T-cell (primary cell): Measurements from ENCODE around the gene INSYN2A. TPM values are rescaled to one million over a fixed set of nuclear protein-coding genes. Genes with fewer than 3 reads are reported as not detected.

ENCODE experiments used
- ATAC-seq, 4 experiments: fragments of 200-7000 bp in 3 of 4; fragments of 150-1000 bp in 1 of 4; cut with Tn5 transposase; replicated peaks in 1 of 4; 1 replicate in 3 of 4; 2 replicates in 1 of 4; pipeline ENCODE4 v1.10.0; 2021; ENCODE audit warnings: moderate library complexity in 3 of 4, mild to moderate bottlenecking in 2 of 4, moderate number of reproducible peaks in 1 of 4
- CTCF ChIA-PET, 2 donors: fragments of 300-600 bp; sonication (Branson Sonifier 250); formaldehyde crosslinking; loops; one replicate each; lab custom pipeline; 2022; ENCODE audit warnings: antibody characterized with exemption in 2 of 2; lab: Charles Lee
- POLR2A ChIA-PET, 2 donors: fragments of 300-600 bp; sonication (Branson Sonifier 250); formaldehyde crosslinking; loops; one replicate each; lab custom pipeline; 2022; ENCODE audit warnings: antibody characterized with exemption in 2 of 2; lab: Charles Lee
- DNase-seq, 35 experiments: peaks; one replicate each; pipeline versions ENCODE4 v3.0.0 to v3.0.0-alpha.2; 2013 to 2023
- H3K27ac ChIP-seq: one replicate; pipeline ENCODE4 v1.5.1; 2013; ENCODE audit warnings: low read length
- H3K27me3 ChIP-seq, 2 experiments: replicated peaks in 1 of 2; 1 replicate in 1 of 2; 2 replicates in 1 of 2; pipeline versions ENCODE4 v1.6.1 to v1.7.0; 2013; ENCODE audit warnings: low read length in 1 of 2, mixed read lengths in 1 of 2; ENCODE audit not compliant: control insufficient read depth in 2 of 2, insufficient read depth in 2 of 2; ENCODE audit errors: extremely low read depth in 1 of 2
- H3K36me3 ChIP-seq, 2 donors: 1 replicate in 1 of 2; 2 replicates in 1 of 2; pipeline versions ENCODE4 v1.6.1 to v1.7.0; 2013; ENCODE audit warnings: low read length in 1 of 2; ENCODE audit not compliant: control insufficient read depth in 2 of 2, insufficient read depth in 1 of 2; ENCODE audit errors: extremely low read depth in 1 of 2
- H3K4me1 ChIP-seq, 2 experiments: 1 replicate in 1 of 2; 2 replicates in 1 of 2; pipeline versions ENCODE4 v1.6.1 to v1.7.0; 2013; ENCODE audit warnings: low read length in 2 of 2, mixed read lengths in 1 of 2; ENCODE audit not compliant: insufficient read depth in 2 of 2, control insufficient read depth in 1 of 2; ENCODE audit errors: extremely low read depth in 1 of 2
- H3K4me3 ChIP-seq, 2 donors: 1 replicate in 1 of 2; 2 replicates in 1 of 2; pipeline versions ENCODE4 v1.5.1 to v1.7.0; 2013; ENCODE audit warnings: mild to moderate bottlenecking in 2 of 2, low read length in 1 of 2, moderate library complexity in 1 of 2; ENCODE audit not compliant: control insufficient read depth in 1 of 2; ENCODE audit errors: extremely low read depth in 1 of 2
- H3K9me3 ChIP-seq: 2 replicates; pipeline ENCODE4 v1.7.0; 2013
- H3K27ac Mint-ChIP-seq, 2 donors: one replicate each; pipeline ENCODE4 v1.8.0; 2020 to 2021; ENCODE audit warnings: mild to moderate bottlenecking in 2 of 2, mixed read lengths in 2 of 2
- H3K27me3 Mint-ChIP-seq, 2 donors: one replicate each; pipeline ENCODE4 v1.8.0; 2021 to 2022; ENCODE audit warnings: mixed read lengths in 2 of 2
- H3K36me3 Mint-ChIP-seq: one replicate; pipeline ENCODE4 v1.8.0; 2021; ENCODE audit warnings: mixed read lengths
- H3K4me1 Mint-ChIP-seq, 3 donors: one replicate each; pipeline ENCODE4 v1.8.0; 2020 to 2022; ENCODE audit warnings: mixed read lengths in 3 of 3, mild to moderate bottlenecking in 1 of 3
- H3K4me3 Mint-ChIP-seq, 3 donors: one replicate each; pipeline ENCODE4 v1.8.0; 2020 to 2022; ENCODE audit warnings: mild to moderate bottlenecking in 3 of 3, mixed read lengths in 3 of 3, moderate library complexity in 3 of 3
- H3K9me3 Mint-ChIP-seq, 3 donors: one replicate each; pipeline ENCODE4 v1.8.0; 2020 to 2022; ENCODE audit warnings: mixed read lengths in 3 of 3
- WGBS: methylation state at CpG from one replicate; pipeline ENCODE4 v1.1.5; 2013; ENCODE audit warnings: missing lambda C conversion rate; ENCODE audit not compliant: insufficient coverage; 5-methylcytosine and 5-hydroxymethylcytosine counted together
- total RNA-seq, 35 experiments: library from RNA in 6 of 35; stranded (reverse) in 6 of 35; fragments of 120-200 nt in 1 of 35; gene quantifications; one replicate each; pipeline versions ENCODE4 v1.2.1 to v1.2.4 and lab custom pipeline; 2013 to 2026

The INSYN2A gene
- total RNA-seq, 5 donors from 2014 or later (not counting 1 experiment from before 2014, with no cell fraction given), result not detected

GRCh38 chr10:127179612-127180250 is 16.7 kb downstream of the INSYN2A start:
- no peak overlapping the region for H3K27ac ChIP-seq
- 87% methylated on average over 4 of the region's 6 CpGs for WGBS
- H3K4me3 ChIP-seq, result no peak overlapping the region
- ATAC-seq (no peak), DNase-seq (no peak)
- no peaks in the 10 kb centered on the region for H3K36me3 ChIP-seq
- Mint-ChIP-seq H3K27me3 (peaks cover 0 to 7% of the 10 kb centered on the region in 2 donors), H3K9me3 (peaks cover 0 to 3% (median 0%) of the 10 kb centered on the region in 3 donors), H3K27ac (no peak overlapping the region), H3K4me1 (no peaks in the 10 kb centered on the region), H3K4me3 (no peak overlapping the region), H3K36me3 (no peaks in the 10 kb centered on the region)
- no peaks in the 10 kb centered on the region for H3K4me1 ChIP-seq
- ChIA-PET CTCF (no interaction called here), POLR2A (no interaction called here)
- no peaks in the 10 kb centered on the region for H3K9me3 ChIP-seq
- peaks cover 0 to 2% of the 10 kb centered on the region in 2 experiments for H3K27me3 ChIP-seq

- DNase-seq (no peak), ATAC-seq (no peak)
- Mint-ChIP-seq H3K27me3 (peaks cover 0 to 4% of the 10 kb centered on the region in 2 donors), H3K4me3 (no peak overlapping the region), H3K36me3 (no peaks in the 10 kb centered on the region), H3K27ac (no peak overlapping the region), H3K4me1 (no peaks in the 10 kb centered on the region), H3K9me3 (no peaks in the 10 kb centered on the region)
- H3K9me3 ChIP-seq, result no peaks in the 10 kb centered on the region
- CTCF ChIA-PET, result no interaction called here
- H3K27me3 ChIP-seq, result peaks cover 0 to 2% of the 10 kb centered on the region in 2 experiments
- H3K36me3 ChIP-seq, result no peaks in the 10 kb centered on the region
- H3K4me3 ChIP-seq, result no peak overlapping the region
- POLR2A ChIA-PET, result no interaction called here
- H3K27ac ChIP-seq, result no peak overlapping the region
- no peaks in the 10 kb centered on the region for H3K4me1 ChIP-seq
- 93% methylated on average over 16 of the region's 16 CpGs for WGBS
Measured at GRCh38 chr10:127176649-127177048, 19.7 kb downstream of the INSYN2A start.

- peaks cover 0 to 4% of the 10 kb centered on the region in 2 donors for H3K27me3 Mint-ChIP-seq
- Histone ChIP-seq H3K27me3 (peaks cover 0 to 2% of the 10 kb centered on the region in 2 experiments), H3K27ac (no peak overlapping the region), H3K4me1 (no peaks in the 10 kb centered on the region), H3K36me3 (no peaks in the 10 kb centered on the region), H3K9me3 (no peaks in the 10 kb centered on the region), H3K4me3 (no peak overlapping the region)
- no peak overlapping the region for H3K4me3 Mint-ChIP-seq
- H3K9me3 Mint-ChIP-seq, result no peaks in the 10 kb centered on the region
- H3K36me3 Mint-ChIP-seq, result no peaks in the 10 kb centered on the region
- WGBS, result 94% methylated on average over 40 of the region's 40 CpGs
- no peak overlapping the region for H3K27ac Mint-ChIP-seq
- CTCF ChIA-PET, result no interaction called here
- DNase-seq (no peak), ATAC-seq (no peak)
- H3K4me1 Mint-ChIP-seq, result no peaks in the 10 kb centered on the region
- POLR2A ChIA-PET, result no interaction called here
Measured at GRCh38 chr10:127175357-127176110, 20.9 kb downstream of the INSYN2A start.

- ATAC-seq (no peak), DNase-seq (no peak)
- WGBS, result 89% methylated on average over 4 of the region's 8 CpGs
- Mint-ChIP-seq H3K27me3 (peaks cover 0 to 4% of the 10 kb centered on the region in 2 donors), H3K4me1 (no peaks in the 10 kb centered on the region), H3K9me3 (no peaks in the 10 kb centered on the region), H3K4me3 (no peak overlapping the region), H3K27ac (no peak overlapping the region), H3K36me3 (no peaks in the 10 kb centered on the region)
- Histone ChIP-seq H3K27ac (no peak overlapping the region), H3K4me3 (no peak overlapping the region), H3K9me3 (no peaks in the 10 kb centered on the region), H3K4me1 (no peaks in the 10 kb centered on the region), H3K27me3 (peaks cover 0 to 2% of the 10 kb centered on the region in 2 experiments), H3K36me3 (no peaks in the 10 kb centered on the region)
- POLR2A ChIA-PET, result no interaction called here
- CTCF ChIA-PET, result no interaction called here
Measured at GRCh38 chr10:127174866-127175265, 21.5 kb downstream of the INSYN2A start.

- Mint-ChIP-seq H3K9me3 (no peaks in the 10 kb centered on the region), H3K4me3 (no peak overlapping the region), H3K27ac (no peak overlapping the region), H3K27me3 (peaks cover 0 to 4% of the 10 kb centered on the region in 2 donors), H3K4me1 (no peaks in the 10 kb centered on the region), H3K36me3 (no peaks in the 10 kb centered on the region)
- no peak for ATAC-seq
- Histone ChIP-seq H3K27me3 (peaks cover 0 to under 1% of the 10 kb centered on the region in 2 experiments), H3K4me1 (no peaks in the 10 kb centered on the region), H3K36me3 (no peaks in the 10 kb centered on the region), H3K4me3 (no peak overlapping the region), H3K9me3 (no peaks in the 10 kb centered on the region), H3K27ac (no peak overlapping the region)
- POLR2A ChIA-PET, result no interaction called here
- CTCF ChIA-PET, result no interaction called here
- DNase-seq, result no peak
- WGBS, result 58% methylated on average over 2 of the region's 3 CpGs
Measured at GRCh38 chr10:127168261-127168660, 28.1 kb downstream of the INSYN2A start.

- Mint-ChIP-seq H3K36me3 (no peaks in the 10 kb centered on the region), H3K4me3 (no peak overlapping the region), H3K27me3 (peaks cover 2 to 6% of the 10 kb centered on the region in 2 donors), H3K4me1 (no peaks in the 10 kb centered on the region), H3K27ac (no peak overlapping the region), H3K9me3 (no peaks in the 10 kb centered on the region)
- Histone ChIP-seq H3K4me3 (no peak overlapping the region), H3K27ac (no peak overlapping the region), H3K36me3 (no peaks in the 10 kb centered on the region), H3K4me1 (no peaks in the 10 kb centered on the region), H3K27me3 (peaks cover 0 to 5% of the 10 kb centered on the region in 2 experiments), H3K9me3 (no peaks in the 10 kb centered on the region)
- ATAC-seq (no peak), DNase-seq (no peak)
- ChIA-PET POLR2A (no interaction called here), CTCF (no interaction called here)
- WGBS, result 97% methylated on average over 5 of the region's 6 CpGs
Measured at GRCh38 chr10:127162841-127163240, 33.5 kb downstream of the INSYN2A start.
